Measurements from ENCODE around the gene RPS4Y2.

RPS4Y2 gene

GRCh38 chrY:20802659-20803058, 46.8 kb downstream of the RPS4Y2 start:
- H3K27me3 Mint-ChIP-seq (ENCODE audit: low read depth, poor library complexity) = no peaks in the 10 kb centered on the region
- no peaks in the 10 kb centered on the region for H3K9me3 Mint-ChIP-seq
- no peak for TF ChIP-seq CTCF (IDR thresholded peaks at IDR 0.05)
- H3K36me3 Mint-ChIP-seq (ENCODE audit: low read depth) = no peaks in the 10 kb centered on the region
- no peaks in the 10 kb centered on the region for H3K4me1 Mint-ChIP-seq
- no peak overlapping the region for H3K4me3 Mint-ChIP-seq
- DNase-seq = no peak
- no peak overlapping the region for H3K27ac Mint-ChIP-seq

GRCh38 chrY:20806243-20806642, 50.3 kb downstream of the RPS4Y2 start:
- Mint-ChIP-seq H3K4me1 (no peaks in the 10 kb centered on the region), H3K9me3 (no peaks in the 10 kb centered on the region), H3K27me3 (ENCODE audit: low read depth, poor library complexity) (no peaks in the 10 kb centered on the region), H3K4me3 (no peak overlapping the region), H3K36me3 (ENCODE audit: low read depth) (no peaks in the 10 kb centered on the region), H3K27ac (no peak overlapping the region)
- no peak for DNase-seq
- no peak for TF ChIP-seq CTCF (IDR thresholded peaks at IDR 0.05)

- no peak overlapping the region for H3K4me3 Mint-ChIP-seq
- no peak overlapping the region for H3K27ac Mint-ChIP-seq
- DNase-seq = no peak
- H3K4me1 Mint-ChIP-seq = no peaks in the 10 kb centered on the region
- no peaks in the 10 kb centered on the region for H3K36me3 Mint-ChIP-seq (ENCODE audit: low read depth)
- no peak for TF ChIP-seq CTCF (IDR thresholded peaks at IDR 0.05)
- no peaks in the 10 kb centered on the region for H3K9me3 Mint-ChIP-seq
- no peaks in the 10 kb centered on the region for H3K27me3 Mint-ChIP-seq (ENCODE audit: low read depth, poor library complexity)
These were observed 57.6 kb downstream of the RPS4Y2 start for GRCh38 chrY:20813459-20813858.

- Mint-ChIP-seq H3K9me3 (no peaks in the 10 kb centered on the region), H3K4me3 (no peak overlapping the region), H3K27me3 (ENCODE audit: low read depth, poor library complexity) (no peaks in the 10 kb centered on the region), H3K27ac (no peak overlapping the region), H3K36me3 (ENCODE audit: low read depth) (no peaks in the 10 kb centered on the region), H3K4me1 (no peaks in the 10 kb centered on the region)
- no peak for DNase-seq
- TF ChIP-seq CTCF (IDR thresholded peaks at IDR 0.05) = no peak
These were observed 58.9 kb downstream of the RPS4Y2 start for GRCh38 chrY:20814794-20815193.

- Mint-ChIP-seq H3K4me3 (no peak overlapping the region), H3K27ac (no peak overlapping the region), H3K27me3 (ENCODE audit: low read depth, poor library complexity) (no peaks in the 10 kb centered on the region), H3K4me1 (no peaks in the 10 kb centered on the region), H3K9me3 (no peaks in the 10 kb centered on the region), H3K36me3 (ENCODE audit: low read depth) (no peaks in the 10 kb centered on the region)
- no peak for TF ChIP-seq CTCF (IDR thresholded peaks at IDR 0.05)
- DNase-seq = no peak
These were observed 61.2 kb downstream of the RPS4Y2 start for GRCh38 chrY:20817067-20817466.

Data from nephron progenitor cell (in vitro differentiated cells).